ENCODE data around the gene CPLX1.

The CPLX1 gene

DNA sequence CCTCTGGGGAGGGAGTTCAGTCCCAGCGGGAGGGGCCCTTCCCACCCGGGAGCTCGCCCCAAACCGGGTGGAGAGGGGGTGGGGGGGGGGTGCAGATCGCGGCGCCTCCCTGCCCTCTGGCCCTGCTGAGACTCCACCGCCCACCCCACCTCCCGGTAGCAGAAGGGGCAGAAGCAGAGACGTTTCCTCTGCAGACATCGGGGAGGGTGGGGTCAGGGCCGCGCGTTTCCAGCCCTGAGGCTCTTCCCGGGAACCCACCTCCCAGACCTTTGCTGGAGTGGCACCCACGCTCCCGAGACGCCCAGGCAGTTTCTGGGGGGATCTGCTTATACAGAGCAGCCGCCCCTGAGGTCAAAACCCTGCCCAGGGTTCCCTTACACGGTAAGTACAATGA is 30.2 kb downstream of the CPLX1 start:
- FAIRE-seq (no peak), DNase-seq (ENCODE audit: extremely low spot score, insufficient read length, low read depth) (no peak)

DNA sequence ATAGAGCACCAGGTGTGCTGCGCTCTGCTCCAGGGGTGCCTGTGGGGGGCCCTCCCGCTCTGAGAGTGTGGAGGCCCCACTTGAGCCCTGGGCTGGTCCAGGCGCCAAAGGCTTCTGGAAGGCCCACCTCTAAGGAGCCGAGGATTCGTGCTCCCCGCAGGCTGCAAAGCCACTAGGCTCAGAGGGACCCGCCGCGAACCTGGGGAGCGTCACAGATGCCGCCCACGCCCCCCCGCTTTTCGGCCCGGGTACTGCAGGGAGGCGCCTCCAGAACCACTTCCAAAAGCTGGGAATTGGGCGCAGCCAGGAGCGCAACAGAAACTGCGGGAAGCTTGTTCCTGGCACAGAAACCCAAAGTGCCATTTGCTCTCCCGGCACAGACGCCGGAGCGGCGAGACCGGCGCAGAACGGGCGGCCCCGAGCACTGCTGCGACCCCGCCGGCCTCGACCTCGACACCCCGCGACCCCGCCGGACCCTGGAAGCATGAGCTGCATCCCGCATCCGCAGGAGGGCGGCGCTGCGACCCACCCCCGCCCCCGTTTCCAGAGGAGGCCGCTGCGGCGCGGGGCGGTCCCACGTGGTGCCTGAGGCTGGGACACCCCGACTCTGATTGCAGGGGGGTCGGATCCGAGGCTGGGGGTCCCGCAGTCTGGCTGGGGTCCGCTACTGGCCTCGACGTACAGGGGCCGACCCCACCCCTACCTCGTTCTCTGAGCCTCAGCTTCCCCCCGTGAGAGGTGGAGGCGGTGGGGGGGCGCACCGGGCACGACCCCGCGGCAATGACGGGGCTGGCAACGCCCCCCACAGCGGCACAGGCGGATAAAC is 30.8 kb downstream of the CPLX1 start:
- FAIRE-seq (no peak), DNase-seq (ENCODE audit: extremely low spot score, insufficient read length, low read depth) (no peak)

DNA sequence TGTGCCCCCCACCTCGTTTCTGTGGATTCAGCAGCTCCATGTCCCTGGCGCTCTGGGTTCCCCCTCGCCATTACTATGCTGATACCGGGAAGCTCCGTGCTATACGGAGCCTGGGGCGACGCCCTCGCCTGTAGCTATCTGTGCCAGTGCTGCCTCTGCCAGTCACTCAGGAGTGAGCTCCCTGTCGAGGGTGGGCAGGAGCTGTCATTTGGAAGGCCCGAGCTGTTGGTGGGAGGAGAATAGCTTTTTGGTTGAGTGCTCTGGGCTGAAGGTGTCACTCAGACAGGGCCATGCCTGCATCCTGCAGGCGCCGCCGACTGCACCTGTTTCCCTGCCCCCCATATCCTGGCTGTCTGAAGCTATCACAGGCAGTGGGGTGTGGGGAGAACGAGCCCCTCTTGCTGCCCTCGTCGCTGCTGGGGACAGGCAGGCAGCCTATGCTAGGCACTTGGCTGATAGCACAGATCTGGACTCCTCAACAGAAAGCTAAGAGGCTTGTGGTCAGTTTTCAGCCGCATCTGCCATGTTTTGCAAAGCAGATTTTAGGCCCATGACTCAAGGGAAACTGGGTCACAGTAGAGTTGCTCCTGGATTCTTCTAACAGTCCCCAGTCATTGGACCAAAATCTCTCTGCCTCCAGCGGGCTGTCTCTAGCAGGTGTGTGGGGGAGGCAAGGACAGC is 31.8 kb downstream of the CPLX1 start:
- peak; percentile 12 for FAIRE-seq
- DNase-seq (ENCODE audit: extremely low spot score, insufficient read length, low read depth): no peak

DNA sequence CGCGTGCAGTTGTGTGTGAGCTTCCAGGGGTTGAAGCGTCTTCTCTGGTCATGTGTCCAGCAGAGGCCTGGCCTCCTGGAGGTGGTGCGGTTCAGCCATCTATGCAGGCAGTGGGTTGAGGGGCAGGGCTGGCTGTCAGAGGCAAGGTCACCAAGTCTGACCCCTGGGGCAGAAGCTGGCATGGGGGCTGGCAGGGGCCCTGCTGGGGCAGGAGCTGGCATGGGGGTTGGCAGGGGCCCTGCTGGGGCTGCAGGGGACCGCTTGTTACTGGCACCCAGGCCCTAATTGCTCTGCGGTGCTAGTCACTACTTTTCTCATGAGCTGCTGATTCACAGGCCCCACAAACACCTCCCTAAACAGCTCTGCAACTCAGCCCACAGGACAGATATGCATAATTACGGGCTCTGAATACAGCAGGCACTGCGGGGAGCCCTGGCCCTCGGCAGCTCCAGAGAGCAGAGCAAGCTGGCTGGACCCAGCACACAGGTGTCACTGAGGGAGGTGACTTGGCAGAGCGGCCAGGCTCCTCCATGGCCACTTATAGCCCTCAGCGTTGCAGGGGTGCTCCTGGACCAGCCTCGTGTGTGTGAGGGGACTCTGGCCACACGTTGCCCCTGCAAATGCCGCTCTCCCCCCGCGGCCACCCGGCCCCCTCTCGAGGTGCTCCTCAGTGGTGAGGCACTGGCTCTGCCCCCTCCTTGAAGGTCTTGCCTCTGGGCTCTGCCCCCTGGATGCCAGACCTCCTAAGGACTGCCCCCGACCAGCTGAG is 32.7 kb downstream of the CPLX1 start:
- no peak for DNase-seq (ENCODE audit: extremely low spot score, insufficient read length, low read depth)

DNA sequence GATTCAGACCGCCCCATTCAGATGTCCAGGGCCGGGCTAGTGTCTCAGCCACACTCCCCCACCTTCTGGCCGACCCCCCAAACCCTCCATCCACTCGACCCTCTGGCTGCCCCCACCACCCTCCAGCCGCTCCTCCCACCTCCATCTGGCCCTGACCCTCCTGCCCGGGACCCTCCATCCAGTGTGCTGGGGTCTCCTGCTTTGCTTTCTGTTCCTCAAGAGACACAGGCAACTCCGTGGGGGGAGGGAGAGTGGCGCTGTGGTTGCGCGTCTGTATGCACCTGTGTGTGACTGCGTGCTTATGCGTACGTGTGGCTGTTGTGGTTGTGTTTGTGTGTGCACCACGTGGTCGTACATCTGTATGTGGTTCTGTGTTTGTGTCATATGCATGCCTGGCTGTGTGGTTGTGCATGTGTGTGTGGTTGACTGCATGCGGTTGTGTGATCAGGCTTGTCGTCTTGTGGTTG is 33.3 kb downstream of the CPLX1 start:
- DNase-seq (ENCODE audit: extremely low spot score, insufficient read length, low read depth): no peak
- peak; percentile 12 for FAIRE-seq

More for the DNA sequence above, 32.7 kb downstream of the CPLX1 start:
- no peak for FAIRE-seq

DNA sequence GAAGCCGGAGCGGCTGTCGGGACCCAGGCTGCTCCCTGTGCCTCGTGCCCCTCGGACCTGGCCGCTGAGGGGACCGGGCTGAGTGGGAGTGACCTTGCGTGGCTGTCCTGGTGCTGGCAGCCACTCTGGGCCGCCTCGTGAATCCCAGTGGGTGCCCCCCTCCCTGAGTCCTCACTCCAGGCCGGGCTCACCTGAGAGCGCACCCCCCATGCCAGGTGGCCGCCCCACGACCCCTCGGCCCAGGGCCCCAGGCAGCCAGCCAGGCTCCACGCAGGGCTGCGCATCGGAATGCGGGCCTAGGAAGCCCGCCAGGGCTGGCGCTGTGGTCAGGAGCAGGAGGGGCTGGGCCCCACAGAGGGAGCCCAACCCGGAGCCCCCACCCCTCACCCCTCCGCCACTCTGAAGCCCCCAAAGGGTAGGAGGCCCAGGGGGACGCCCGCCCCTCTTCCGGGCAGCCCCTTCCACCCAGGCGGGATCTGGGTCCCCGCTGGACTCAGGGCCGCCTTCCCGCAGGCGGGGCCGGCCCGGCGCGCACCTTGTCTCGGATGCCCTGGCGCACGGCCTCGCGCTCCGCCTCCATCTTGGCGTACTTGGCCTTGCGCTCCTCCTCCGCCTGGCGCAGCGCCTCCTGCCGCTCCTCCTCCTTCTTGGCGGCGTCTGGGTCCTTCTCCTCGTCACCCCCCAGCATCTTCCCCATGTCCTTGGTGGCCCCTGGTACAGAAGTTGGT is 33.9 kb downstream of the CPLX1 start:
- FAIRE-seq (no peak), DNase-seq (ENCODE audit: extremely low spot score, insufficient read length, low read depth) (no peak)

DNA sequence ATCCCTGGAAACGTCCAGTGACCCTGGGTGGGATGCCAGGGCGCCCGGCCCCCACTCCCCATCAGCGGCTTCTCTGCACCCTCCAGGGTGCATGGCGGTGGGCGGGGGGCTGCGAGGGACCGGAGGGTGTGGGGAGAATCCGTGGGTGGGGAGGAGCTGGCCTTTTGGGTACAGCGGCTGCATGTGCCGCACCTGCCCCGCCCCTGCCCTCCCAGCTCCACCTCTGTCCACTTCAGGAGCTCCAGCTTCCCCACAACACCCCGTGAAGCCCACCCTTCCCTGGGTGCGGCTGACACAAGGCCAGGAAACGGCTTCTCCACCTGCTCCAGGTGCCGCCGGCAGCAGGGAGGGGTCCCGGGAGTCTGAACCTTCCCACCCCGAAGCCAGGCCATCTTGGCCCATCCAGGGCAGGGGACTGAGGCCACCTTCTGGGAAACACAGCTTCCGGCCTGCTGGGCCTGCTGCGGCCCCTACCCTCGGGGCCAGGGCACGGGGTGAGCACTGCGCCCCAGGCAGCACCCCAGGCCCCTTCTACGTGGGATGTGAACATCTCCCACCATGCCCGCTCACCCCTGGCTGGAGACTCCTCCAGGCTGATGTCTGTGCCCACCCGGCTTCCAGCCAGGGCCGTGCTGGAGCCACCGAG is 34.6 kb downstream of the CPLX1 start:
- FAIRE-seq: no peak
- no peak for DNase-seq (ENCODE audit: extremely low spot score, insufficient read length, low read depth)

DNA sequence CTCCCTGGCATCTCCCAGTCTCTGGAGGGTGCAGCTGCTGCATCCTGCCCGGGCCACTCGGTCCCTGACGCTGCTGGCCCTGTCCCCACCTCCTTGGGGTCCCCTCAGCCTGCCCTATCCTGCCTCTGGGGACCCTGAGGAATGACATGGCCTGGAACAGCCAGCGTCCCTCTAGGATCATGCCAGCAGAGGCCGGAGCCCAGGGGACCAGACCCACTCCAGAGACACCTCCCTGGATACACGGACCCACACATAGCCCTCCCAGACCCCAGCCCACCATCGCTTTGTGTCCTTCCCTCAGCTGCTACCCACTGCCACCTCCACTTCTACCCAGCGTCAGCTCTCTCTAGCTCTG is 35.5 kb downstream of the CPLX1 start:
- DNase-seq (ENCODE audit: extremely low spot score, insufficient read length, low read depth): no peak
- FAIRE-seq: no peak

DNA sequence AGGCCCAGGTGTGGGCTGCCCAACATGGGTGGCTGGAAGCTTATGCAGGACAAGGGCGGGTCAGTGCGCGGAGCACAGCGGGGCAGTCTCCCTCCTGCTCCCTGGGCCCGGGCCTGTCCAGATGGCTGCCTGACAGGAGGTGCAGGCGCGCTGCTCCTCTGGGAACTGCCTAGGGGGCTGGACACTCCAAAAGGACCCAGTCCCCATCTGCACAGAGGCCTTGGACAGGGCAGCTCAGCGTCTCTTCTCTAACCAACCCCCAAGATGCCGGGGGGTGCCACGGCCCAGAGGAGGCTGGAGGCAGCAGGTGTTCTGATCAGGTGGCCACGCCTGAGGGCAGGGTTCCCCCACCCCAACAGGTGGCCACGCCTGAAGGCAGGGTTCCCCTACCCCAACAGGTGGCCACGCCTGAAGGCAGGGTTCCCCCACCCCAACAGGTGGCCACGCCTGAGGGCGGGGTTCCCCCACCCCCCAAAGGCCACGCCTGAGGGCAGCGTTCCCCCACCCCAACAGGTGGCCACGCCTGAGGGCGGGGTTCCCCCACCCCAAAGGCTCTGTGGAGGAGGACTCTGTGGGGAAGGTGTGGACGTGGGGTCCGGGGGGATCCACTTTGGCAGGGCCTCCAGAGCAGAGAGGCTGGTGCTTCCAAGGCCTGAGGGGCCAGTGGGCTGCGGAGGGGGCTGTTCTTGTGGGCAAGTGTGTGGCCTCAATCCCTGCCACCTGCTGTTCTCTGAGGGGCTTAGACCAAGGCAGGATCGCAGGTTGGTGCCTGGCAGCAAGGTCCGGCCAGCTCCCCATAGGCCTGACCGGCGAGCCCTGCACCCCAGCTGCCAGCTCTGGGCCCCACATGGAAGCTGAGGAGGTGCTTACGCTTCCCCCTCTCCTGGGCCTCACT is 36.1 kb downstream of the CPLX1 start:
- FAIRE-seq: no peak
- no peak for DNase-seq (ENCODE audit: extremely low spot score, insufficient read length, low read depth)

DNA sequence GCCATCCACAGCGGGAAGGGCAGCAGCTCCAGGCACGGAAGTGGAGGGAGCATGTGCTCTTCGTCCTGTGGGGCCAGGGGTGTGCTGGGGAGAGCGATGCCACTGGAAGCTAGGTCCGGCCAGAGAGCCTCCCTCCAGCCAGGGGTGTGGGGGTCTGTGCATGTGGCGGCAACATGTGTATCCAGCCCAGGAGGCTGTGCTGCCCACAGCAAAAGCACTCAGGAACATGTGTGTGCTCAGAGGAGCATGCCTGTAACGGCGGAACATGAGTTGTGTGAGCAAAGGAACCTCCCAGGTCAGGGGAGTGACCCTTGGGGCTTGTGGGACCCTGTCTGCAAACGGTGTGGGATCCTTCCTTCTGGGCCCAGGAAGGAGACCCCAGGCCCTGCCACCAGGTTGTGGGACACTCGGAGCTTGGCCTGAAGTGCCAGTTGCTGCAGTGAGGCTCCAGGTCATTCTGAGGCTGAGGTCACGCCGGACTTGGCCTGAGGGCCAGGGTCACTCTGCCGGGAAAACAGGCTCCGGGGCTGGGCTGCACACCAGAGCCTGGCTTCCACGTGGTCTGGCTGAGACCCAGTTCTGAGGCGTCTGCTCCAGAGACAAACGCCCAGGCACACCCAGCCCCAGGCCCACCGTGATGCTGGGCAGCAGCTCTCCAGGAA is 37.2 kb downstream of the CPLX1 start:
- no peak for DNase-seq (ENCODE audit: extremely low spot score, insufficient read length, low read depth)
- FAIRE-seq: no peak

DNA sequence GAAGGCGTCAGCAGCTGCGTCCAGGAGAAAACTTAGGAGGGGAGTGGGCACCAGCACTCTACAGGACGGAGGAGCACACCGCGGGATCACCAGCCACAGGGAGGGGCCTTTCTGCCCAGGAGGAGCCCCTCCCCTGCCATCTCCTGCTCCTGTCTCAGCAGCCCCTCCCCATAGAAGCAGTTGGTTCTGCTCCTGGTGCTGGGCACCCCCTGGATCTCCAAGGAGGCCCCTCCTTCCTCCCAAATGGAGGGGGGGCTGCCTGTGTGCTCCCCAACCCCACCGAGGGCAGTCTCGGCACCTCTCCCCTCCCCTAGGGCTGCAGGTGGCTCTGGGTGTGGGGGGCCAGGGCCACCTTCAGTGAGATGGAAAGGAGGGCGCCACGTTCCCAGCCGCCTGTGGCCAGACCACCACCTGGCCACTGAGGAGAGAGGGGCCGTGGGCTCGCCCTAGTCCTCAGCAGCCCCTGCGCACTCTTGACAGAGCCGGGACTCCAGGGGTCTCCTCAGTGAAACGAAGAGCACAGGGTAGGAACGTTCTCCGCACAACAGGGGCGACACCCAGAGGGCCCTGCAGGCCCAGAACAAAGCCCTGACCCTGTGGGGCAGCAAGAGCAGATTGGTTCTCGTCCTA is 37.8 kb downstream of the CPLX1 start:
- FAIRE-seq: no peak
- no peak for DNase-seq (ENCODE audit: extremely low spot score, insufficient read length, low read depth)

DNA sequence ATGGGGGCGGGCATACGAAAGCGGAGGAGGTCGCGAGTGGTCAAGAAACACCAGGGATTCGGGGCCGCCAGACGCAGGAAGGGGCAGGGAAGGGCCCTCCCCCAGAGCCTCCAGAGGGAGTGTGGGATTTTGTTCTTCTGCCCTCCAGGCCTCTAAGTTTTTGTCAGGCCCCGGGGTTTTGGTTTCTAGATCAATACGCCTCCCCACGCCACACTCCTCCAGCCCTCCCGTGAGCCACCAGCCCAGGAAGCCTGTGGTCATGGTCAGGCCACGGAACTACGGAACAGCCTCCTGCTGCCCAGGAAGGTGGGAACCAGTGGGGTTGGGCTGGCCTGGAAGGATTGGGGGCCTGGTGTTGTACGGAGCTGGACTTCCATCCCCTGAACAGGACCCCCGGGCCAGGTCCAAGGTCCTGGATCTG is 38.4 kb downstream of the CPLX1 start:
- no peak for DNase-seq (ENCODE audit: extremely low spot score, insufficient read length, low read depth)
- FAIRE-seq: no peak

DNA sequence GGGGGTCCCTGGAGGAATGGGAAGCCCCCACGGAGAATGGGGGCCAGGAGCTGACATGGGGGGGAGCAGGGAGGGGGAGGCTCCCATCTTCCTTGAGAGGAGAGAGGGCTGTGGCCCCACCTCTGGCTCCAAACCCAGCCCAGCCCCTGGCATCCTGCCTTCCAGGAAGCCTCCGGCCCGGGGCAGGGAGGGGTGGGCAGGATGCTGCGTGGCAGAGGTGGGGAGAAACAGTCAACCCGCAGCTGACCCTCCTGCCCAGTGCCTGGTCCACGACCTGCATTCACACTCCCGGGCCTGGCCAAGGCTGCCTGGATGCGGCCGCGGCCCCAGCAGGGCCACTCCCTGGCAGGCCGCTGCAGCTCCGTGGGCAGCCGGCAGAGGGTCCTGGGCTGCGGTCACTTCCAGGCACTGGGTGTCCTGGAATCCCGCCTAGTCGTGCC is 39.0 kb downstream of the CPLX1 start:
- FAIRE-seq: no peak

DNA sequence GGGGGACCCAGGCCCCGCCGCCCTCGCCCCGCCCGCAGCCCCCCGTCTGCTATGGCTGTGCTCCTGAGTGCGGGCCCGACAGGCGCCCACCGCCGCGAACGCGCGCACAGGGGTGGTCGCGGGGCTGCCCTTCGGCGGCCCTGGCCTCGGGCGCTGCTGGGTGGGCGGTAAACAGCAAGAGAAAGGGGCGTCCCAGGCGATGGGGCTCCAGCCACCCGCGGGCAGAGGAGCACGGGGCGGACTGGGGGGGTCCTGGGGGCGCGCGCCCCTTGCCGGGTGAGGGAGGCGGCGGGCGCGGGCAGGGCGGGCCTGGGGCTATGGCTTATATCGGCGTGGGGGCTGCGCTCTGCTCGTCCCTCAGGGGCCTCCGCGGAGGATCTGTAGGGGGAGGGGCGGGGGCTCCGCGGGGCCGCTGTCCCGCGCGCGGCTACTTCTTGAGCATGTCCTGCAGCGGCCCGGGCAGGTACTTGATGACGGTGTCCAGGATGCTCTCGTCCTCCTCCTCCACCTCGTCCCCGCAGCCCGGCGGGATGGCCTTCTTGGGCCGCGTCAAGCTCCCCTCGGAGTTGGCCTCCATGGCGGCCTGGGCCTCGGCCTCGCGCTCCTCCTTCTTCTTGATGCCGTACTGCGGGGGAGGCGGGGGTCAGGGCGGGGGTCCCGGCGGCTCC is 39.7 kb downstream of the CPLX1 start:
- DNase-seq (ENCODE audit: extremely low spot score, insufficient read length, low read depth) (no peak), FAIRE-seq (no peak)

More for the DNA sequence above, 39.0 kb downstream of the CPLX1 start:
- DNase-seq (ENCODE audit: extremely low spot score, insufficient read length, low read depth): no peak

DNA sequence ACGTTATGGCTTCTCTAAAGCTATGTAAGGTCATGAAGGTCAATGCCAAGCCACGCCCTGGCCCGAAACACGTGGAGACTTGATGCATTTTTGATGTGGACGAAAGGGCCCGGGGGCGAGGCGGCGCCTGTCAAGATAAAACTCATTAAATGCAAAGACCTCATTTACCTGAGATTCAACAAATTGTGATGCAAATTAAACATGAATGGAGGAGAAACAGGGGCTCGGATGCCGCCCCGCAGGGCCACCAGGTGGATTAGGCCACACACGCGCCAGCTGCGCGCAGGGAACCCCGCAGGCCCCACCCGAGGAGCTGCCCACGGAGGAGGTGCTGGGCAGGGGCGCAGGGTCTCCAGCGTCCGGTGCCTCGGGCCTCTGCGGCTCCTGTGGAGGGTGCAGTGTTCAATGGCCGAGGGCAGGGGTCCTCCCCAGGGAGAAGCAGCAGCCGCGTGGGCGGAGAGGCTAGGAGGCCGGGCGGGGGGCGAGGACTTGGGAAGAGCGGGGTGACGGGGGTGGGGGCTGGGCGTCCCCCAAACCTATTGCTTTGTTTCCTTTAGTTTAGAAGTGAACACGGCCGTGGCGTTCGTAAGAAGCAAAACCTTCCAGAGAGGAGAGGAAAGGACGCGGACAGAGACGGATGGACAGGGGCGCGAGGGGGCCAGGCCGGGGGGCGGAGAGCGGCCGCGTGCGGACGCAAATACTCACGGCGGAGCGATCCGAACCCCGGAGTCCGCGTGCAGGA is 40.4 kb downstream of the CPLX1 start:
- no peak for FAIRE-seq
- DNase-seq (ENCODE audit: extremely low spot score, insufficient read length, low read depth): no peak

Measured in GM18507 (cell line).